Choroid plexus epithelial cell (primary cell): Measurements from ENCODE around the gene CADPS.

Experiments used
- DNase-seq: peaks from one replicate; pipeline ENCODE4 v3.0.0-alpha.2; 2010; ENCODE audit warnings: low read depth
- H3K4me3 ChIP-seq: 2 replicates; pipeline ENCODE4 v1.5.1; 2011; ENCODE audit warnings: low read depth, mild to moderate bottlenecking, control low read depth, low read length, moderate library complexity
- TF ChIP-seq, protein P1 (sequence below): conservative IDR thresholded peaks from 2 replicates; pipeline ENCODE4 v1.5.1; 2011; ENCODE audit warnings: low read depth, mild to moderate bottlenecking, control low read depth, inconsistent platforms, low read length, moderate library complexity

CADPS gene

DNA sequence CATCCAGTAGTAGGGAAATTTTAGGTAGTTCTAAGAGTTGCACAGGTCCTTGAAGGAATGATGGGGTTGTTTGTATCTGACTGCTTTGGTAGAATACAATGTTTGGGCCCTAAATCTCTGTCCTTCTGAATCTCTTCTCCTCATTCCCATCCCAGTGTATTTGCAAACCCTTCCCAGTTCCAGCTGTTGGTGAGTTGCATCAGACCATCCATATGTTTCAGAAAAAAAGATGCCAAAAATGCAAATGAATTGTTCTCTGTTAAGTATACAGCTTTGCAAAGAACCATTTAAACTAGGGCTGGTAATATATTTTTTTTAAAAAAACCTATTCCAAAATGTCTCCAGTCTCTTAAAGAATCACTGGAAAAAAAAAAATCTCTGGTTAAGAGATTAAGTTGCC, 251.0 kb downstream of the CADPS start:
- TF ChIP-seq, protein P1, sequence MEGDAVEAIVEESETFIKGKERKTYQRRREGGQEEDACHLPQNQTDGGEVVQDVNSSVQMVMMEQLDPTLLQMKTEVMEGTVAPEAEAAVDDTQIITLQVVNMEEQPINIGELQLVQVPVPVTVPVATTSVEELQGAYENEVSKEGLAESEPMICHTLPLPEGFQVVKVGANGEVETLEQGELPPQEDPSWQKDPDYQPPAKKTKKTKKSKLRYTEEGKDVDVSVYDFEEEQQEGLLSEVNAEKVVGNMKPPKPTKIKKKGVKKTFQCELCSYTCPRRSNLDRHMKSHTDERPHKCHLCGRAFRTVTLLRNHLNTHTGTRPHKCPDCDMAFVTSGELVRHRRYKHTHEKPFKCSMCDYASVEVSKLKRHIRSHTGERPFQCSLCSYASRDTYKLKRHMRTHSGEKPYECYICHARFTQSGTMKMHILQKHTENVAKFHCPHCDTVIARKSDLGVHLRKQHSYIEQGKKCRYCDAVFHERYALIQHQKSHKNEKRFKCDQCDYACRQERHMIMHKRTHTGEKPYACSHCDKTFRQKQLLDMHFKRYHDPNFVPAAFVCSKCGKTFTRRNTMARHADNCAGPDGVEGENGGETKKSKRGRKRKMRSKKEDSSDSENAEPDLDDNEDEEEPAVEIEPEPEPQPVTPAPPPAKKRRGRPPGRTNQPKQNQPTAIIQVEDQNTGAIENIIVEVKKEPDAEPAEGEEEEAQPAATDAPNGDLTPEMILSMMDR: no peak
- DNase-seq: no peak
- H3K4me3 ChIP-seq: no peak overlapping the region

DNA sequence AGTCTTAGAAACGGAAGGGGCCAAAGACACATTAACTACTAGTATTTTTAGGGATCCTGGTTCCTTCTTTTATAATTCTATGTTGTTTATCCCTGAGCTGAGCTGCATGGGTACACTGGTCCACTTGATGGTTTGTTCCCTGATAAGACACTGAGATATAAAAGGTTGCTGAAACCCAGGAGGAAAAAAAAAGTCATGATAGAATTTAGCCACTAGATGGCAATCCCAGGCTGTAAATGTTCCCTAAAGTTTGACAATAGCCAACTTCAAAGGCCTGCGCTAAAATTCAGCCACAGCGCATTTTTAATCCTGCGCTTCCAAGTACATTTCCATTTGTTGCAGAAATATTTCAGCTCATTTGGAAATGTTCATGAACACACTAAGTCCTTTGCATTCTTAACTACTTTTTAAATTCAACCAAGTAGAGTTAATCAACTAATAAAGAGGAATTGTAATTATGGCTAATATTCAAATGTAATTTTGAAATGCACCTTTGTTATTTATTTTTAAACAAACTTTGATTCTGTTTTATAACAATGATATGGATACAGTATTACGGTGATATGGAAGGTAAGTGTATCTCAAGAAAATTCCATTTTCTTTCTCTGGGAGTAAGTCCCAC, 252.6 kb downstream of the CADPS start:
- TF ChIP-seq, protein P1: peak; percentile 71
- peak; percentile 82 for DNase-seq
- H3K4me3 ChIP-seq: no peak overlapping the region

DNA sequence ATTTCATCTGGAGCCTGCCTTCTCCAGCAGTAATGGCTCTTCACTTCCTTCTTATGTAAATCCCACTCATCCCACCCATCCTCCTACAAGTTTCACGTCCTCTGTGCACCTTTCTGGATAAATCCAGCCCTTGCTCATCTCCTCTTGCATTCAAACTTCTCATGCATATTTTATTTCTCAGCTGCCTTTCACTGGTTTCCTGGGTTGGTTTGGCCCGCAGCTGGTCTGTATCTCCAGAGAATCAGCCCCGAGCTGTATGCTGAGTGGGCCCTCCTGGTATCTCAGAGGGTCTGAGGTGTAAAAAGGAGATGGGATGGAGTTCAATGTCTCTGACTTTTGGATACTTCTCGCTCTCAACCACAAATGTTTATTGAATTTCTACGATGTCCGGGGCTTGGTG, 253.3 kb downstream of the CADPS start:
- TF ChIP-seq, protein P1: no peak
- DNase-seq: no peak
- no peak overlapping the region for H3K4me3 ChIP-seq

DNA sequence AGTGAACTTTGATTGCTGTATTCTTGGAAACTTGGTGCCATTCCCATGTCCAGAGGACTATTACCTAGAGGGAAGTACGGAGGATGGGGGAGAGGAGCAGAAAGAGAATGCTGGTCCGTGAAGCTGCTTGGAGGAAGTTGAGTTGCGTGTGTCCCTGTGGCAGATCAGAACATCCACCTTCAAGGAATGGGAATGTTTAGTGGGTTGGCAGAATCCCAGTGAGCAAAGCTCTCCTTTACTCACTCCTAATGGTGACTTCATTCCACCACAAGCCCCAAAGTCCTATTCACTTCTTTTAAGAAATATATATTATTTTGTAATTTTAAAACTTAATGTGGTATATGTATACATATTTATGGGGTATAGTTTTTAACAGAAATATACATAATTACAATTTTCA, 254.0 kb downstream of the CADPS start:
- TF ChIP-seq, protein P1: no peak
- no peak overlapping the region for H3K4me3 ChIP-seq
- no peak for DNase-seq

DNA sequence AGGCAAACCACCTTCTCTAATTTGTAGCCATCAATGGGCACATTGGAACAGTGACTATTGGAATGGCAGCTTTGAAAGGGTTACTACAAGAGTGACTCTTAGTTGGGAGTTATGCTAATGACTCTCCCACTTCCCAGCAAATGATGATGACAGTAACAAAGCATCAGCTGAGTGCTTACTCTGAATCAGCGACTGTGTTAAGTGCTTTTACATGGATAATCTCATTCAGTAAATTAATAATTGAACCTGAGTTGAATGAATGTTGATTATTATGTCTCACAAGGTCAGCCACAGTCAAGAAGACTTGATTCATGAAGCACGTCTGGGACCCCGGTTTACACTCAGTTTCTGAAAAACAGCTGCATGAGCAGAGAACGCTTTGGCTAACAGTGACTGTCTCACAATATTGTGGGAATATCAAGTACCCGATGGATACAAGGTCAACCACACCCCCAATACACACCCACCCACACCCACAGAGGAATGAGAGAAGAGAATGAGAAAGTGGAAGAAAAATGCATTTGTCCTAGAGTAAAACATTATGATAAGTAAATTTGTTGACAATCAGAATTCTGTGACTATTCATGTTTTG, 259.9 kb downstream of the CADPS start:
- TF ChIP-seq, protein P1: no peak
- DNase-seq: no peak
- no peak overlapping the region for H3K4me3 ChIP-seq

DNA sequence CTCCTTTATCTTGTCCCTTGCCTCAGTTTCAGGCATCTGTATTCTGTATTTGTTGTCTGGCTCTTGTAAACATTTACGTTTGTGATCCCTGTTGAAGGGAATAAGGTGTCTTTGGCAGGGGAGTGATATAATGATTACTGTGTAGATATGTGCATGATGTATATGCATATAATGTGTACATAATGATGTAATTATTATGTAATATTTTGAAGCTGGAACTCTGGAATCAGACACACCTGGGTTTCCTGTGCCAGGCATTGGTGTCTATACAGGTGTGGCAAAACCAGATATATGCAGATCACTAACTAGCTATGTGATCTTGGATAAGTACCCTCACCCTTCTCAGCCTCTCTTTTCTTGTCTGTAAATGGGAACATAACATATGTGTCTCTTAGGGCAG, 260.7 kb downstream of the CADPS start:
- H3K4me3 ChIP-seq: no peak overlapping the region
- TF ChIP-seq, protein P1: no peak
- no peak for DNase-seq
